Adrenal gland (tissue), 12 donors: ENCODE results near the gene KCTD1. TPM values are rescaled to one million over a fixed set of nuclear protein-coding genes. Genes with fewer than 3 reads are reported as not detected.

Experiments
- DNase-seq, 7 donors: peaks; one replicate each; pipeline ENCODE4 v3.0.0-alpha.2; 2019 to 2020
- H3K27ac ChIP-seq, 5 donors: fragments of 200-600 bp; sonication (generic) in 4 of 5; 1 replicate in 3 of 5; 2 replicates in 2 of 5; pipeline versions ENCODE4 v1.5.1 to v1.8.0; 2016 to 2020; ENCODE audit warnings: mild to moderate bottlenecking in 1 of 5
- H3K27me3 ChIP-seq: fragments of 200-600 bp; 2 replicates; pipeline ENCODE4 v1.8.0; 2021
- H3K36me3 ChIP-seq, 2 donors: fragments of 200-600 bp; replicated peaks in 1 of 2; 1 replicate in 1 of 2; 2 replicates in 1 of 2; pipeline versions ENCODE4 v1.5.1 to v1.8.0; 2018 to 2022
- H3K4me1 ChIP-seq, 2 donors: fragments of 200-600 bp; replicated peaks in 1 of 2; 1 replicate in 1 of 2; 2 replicates in 1 of 2; pipeline versions ENCODE4 v1.5.1 to v1.8.0; 2018 to 2021
- H3K4me3 ChIP-seq, 4 donors: fragments of 200-600 bp; sonication (generic) in 3 of 4; one replicate each; pipeline ENCODE4 v1.5.1; 2016 to 2018
- H3K9me3 ChIP-seq, 3 donors: fragments of 200-600 bp; sonication (generic) in 1 of 3; replicated peaks in 1 of 3; 1 replicate in 2 of 3; 2 replicates in 1 of 3; pipeline versions ENCODE4 v1.5.1 to v1.8.0; 2016 to 2021
- POLR2A ChIP-seq, 2 donors: fragments of 450-650 bp; IDR thresholded peaks; one replicate each; pipeline ENCODE4 v1.6.1; 2017; ENCODE audit warnings: antibody characterized with exemption in 2 of 2, mild to moderate bottlenecking in 2 of 2, moderate library complexity in 1 of 2
- WGBS, 4 donors: extraction: QIAGEN DNeasy Blood & Tissue Kit in 2 of 4; methylation state at CpG; one replicate each; pipeline versions ENCODE4 v1.1.5 to v1.1.7; 2013 to 2017; 5-methylcytosine and 5-hydroxymethylcytosine counted together
- intact Hi-C, 2 donors: fragments of 100-400 bp; cut with DNase I; formaldehyde crosslinking; loops; one replicate each; pipeline versions ENCODE4 v1.14.1 to v1.15.0; 2022 to 2023
- polyA plus RNA-seq, 3 donors: library from polyadenylated mRNA; stranded (reverse); fragments of 200-250 nt in 2 of 3; fragments of 350-450 nt in 1 of 3; fragmentation: Illumina TruSeq in 1 of 3; extraction: RNeasy Lipid Tissue Mini Kit (QIAGEN cat#74804) in 1 of 3; gene quantifications; one replicate each; pipeline ENCODE4 v1.2.3, GENCODE V29; 2013 to 2014
- total RNA-seq, 9 donors: library from RNA; depleted of rRNA in 4 of 9; stranded (reverse); fragments of >200 nt in 4 of 9; fragments of 120-200 nt in 1 of 9; fragmentation: NEBNext Ultra II Directional in 1 of 9; extraction: Animal tissue kit (Norgen Biotek cat#: 25700) in 1 of 9; gene quantifications; one replicate each; pipeline versions ENCODE4 v1.1.0 to v1.2.4, GENCODE V29; 2013 to 2023
- TF ChIP-seq, protein P1 (sequence below), 6 experiments: fragments of 450-650 bp in 4 of 6; fragments of 200-600 bp in 2 of 6; sonication (generic) in 1 of 6; IDR thresholded peaks; 1 replicate in 5 of 6; 2 replicates in 1 of 6; pipeline versions ENCODE4 v1.5.1 to v1.8.0; 2016 to 2021; ENCODE audit warnings: antibody characterized with exemption in 6 of 6, mild to moderate bottlenecking in 2 of 6, moderate library complexity in 1 of 6
- donor health status: healthy with polysubstance abuse.
- donor health status: Bipolar disorder and iron deficiency.
- donor health status: DM: yes; HTN: yes; CAD: no.
- donor health status: DM: no; HTN: no; CAD: no.
- donor health status: DM: no; HTN: no; CAD: no.
- donor health status: DM: yes; HTN: yes; CAD: no.

The KCTD1 gene
- total and polyA plus RNA-seq, 12 donors = 9.8 to 44.8 (median 30.8) TPM

DNA sequence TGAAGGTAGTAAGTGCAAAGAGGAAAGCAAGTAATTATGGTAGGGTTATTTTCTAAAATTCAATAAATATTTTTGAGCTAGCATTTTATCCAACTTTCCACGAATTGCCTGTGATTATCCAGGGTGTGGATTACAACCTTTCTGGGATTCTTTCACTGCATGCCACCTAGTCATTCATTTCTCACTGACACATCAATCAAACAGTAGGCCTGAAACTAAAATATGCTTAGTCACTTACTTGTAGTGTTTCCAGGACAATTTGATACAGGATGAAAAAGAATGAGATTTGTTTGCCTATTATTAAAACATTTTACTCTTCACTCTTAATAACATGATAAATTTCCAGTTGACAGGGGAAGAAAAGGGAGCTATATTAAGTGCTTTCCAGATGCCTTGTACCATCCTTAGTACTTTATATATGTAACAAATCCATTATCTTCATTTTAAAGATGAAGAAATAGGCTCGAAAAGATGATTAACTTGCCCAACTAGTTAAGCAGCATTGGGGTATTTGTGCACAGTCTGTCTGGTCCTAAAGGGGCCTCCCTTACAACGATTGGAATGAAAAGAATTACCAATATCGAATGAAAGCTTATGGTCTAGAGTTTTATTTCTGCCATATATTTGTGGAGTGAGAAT, 70.4 kb downstream of the KCTD1 start:
- intact Hi-C loops = no loop called here
- H3K4me1 ChIP-seq = no peaks in the 10 kb centered on the region
- no peaks in the 10 kb centered on the region for H3K36me3 ChIP-seq
- H3K9me3 ChIP-seq = no peaks in the 10 kb centered on the region
- 77 to 87% (median 86%) methylated on average over 4 of the region's 4 CpGs for WGBS, 4 donors
- no peak for DNase-seq
- H3K4me3 ChIP-seq = no peak overlapping the region
- no peaks in the 10 kb centered on the region for H3K27me3 ChIP-seq
- TF ChIP-seq, protein P1, sequence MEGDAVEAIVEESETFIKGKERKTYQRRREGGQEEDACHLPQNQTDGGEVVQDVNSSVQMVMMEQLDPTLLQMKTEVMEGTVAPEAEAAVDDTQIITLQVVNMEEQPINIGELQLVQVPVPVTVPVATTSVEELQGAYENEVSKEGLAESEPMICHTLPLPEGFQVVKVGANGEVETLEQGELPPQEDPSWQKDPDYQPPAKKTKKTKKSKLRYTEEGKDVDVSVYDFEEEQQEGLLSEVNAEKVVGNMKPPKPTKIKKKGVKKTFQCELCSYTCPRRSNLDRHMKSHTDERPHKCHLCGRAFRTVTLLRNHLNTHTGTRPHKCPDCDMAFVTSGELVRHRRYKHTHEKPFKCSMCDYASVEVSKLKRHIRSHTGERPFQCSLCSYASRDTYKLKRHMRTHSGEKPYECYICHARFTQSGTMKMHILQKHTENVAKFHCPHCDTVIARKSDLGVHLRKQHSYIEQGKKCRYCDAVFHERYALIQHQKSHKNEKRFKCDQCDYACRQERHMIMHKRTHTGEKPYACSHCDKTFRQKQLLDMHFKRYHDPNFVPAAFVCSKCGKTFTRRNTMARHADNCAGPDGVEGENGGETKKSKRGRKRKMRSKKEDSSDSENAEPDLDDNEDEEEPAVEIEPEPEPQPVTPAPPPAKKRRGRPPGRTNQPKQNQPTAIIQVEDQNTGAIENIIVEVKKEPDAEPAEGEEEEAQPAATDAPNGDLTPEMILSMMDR (IDR thresholded peaks at IDR 0.05) = no peak
- TF ChIP-seq POLR2A (IDR thresholded peaks at IDR 0.05) = no peak
- no peak overlapping the region for H3K27ac ChIP-seq

DNA sequence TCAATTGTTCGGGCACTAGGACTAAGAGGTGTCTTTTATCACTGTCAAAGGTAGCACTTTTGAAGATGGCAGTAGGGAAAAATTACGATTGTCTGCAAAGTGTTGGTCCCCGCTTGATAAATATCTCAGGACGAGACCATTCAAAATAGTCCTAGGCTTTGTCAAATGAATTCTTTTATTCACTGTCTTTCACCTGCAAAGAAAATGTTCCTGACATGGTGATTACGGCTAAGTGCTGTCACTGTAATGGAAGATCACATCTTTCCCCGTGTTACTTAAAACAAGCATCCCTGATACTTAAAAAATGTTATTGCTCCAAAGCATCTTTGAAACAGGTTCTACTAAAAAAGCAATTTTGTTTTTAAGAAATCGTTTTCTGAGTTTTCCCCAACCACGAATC, 71.7 kb downstream of the KCTD1 start:
- Histone ChIP-seq H3K27ac (no peak overlapping the region), H3K36me3 (no peaks in the 10 kb centered on the region), H3K4me1 (no peaks in the 10 kb centered on the region), H3K27me3 (no peaks in the 10 kb centered on the region), H3K9me3 (no peaks in the 10 kb centered on the region), H3K4me3 (no peak overlapping the region)
- DNase-seq = no peak
- intact Hi-C loops = no loop called here
- WGBS, 4 donors = 94 to 96% (median 95%) methylated on average over 8 of the region's 8 CpGs
- TF ChIP-seq POLR2A (IDR thresholded peaks at IDR 0.05) = no peak
- TF ChIP-seq, protein P1 (IDR thresholded peaks at IDR 0.05) = no peak

DNA sequence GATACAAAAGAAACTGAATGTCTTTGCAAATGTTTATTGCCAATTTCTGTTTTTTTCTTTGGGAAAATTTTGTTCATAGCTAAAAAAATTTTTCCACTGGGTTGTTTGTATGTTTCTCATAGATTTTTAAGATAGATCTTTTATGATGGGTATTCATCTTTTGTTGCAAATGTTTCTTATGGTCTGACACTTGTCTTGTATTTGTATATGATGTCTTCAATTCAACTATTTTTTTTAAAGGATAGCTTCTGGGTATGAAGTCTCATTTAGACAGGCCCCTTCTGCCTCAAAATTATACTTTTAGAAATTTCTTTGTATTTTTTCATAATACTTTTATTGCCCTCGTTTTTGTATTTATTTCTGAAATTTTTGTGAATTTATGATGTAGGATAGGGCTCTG, 73.8 kb downstream of the KCTD1 start:
- Histone ChIP-seq H3K36me3 (no peaks in the 10 kb centered on the region), H3K27me3 (no peaks in the 10 kb centered on the region), H3K4me1 (no peaks in the 10 kb centered on the region), H3K27ac (no peak overlapping the region), H3K4me3 (no peak overlapping the region), H3K9me3 (no peaks in the 10 kb centered on the region)
- TF ChIP-seq POLR2A (IDR thresholded peaks at IDR 0.05) = no peak
- TF ChIP-seq, protein P1 (IDR thresholded peaks at IDR 0.05) = no peak
- WGBS, 4 donors = 86 to 97% (median 92%) methylated on average over 1 of the region's 1 CpG
- DNase-seq = no peak
- intact Hi-C loops = no loop called here

DNA sequence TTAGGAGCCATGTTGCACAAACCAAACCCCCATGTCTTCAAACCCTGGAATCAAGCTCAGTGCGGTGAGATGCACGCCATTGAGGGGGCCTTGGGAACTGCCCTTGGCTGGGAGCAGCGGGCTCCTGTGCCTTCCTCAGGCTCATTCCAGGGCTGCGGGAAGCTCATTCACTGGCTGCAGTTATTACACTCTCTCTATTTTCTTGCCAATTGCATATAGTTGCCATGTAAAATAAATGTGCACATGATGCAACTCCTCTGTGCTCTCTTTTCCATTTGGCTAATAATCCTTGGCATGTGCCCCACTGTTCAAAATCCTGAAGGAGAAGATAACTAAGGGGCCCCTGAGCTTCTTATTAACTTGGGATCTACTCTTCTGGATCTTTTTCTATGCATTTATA, 74.7 kb downstream of the KCTD1 start:
- intact Hi-C loops = no loop called here
- WGBS, 4 donors = 78 to 87% (median 84%) methylated on average over 4 of the region's 4 CpGs
- Histone ChIP-seq H3K9me3 (no peaks in the 10 kb centered on the region), H3K36me3 (no peaks in the 10 kb centered on the region), H3K4me3 (no peak overlapping the region), H3K4me1 (no peaks in the 10 kb centered on the region), H3K27me3 (no peaks in the 10 kb centered on the region), H3K27ac (no peak overlapping the region)
- TF ChIP-seq, protein P1 (IDR thresholded peaks at IDR 0.05) = no peak
- TF ChIP-seq POLR2A (IDR thresholded peaks at IDR 0.05) = no peak
- no peak for DNase-seq
